ENCODE data around the gene ADNP2.

GRCh38 chr18:80167331-80167730, 58.3 kb downstream of the ADNP2 start:
- TF ChIP-seq CTCF (IDR thresholded peaks at IDR 0.05): no peak
- no peak for TF ChIP-seq POLR2A (IDR thresholded peaks at IDR 0.05)
